ACHN (cell line): ENCODE results near the gene XPO4.

Source experiments
- DNase-seq: peaks from one replicate; pipeline ENCODE4 v3.0.0-alpha.2; 2015
- in situ Hi-C: cut with HindIII; loops from 2 replicates; pipeline ENCODE4 v1.10.0; 2017; ENCODE audit warnings: low sequenced_read_pairs, low pct_ligation_motif_present, low pct_unique_long_range_greater_than_20kb

XPO4 gene

GRCh38 chr13:20808874-20809273 lies 93.7 kb downstream of the XPO4 start:
- in situ Hi-C loops = no loop called here
- no peak for DNase-seq

GRCh38 chr13:20803180-20803965 lies 99.2 kb downstream of the XPO4 start:
- DNase-seq = no peak
- in situ Hi-C loops = no loop called here

GRCh38 chr13:20801707-20802106 lies 100.8 kb downstream of the XPO4 start:
- no peak for DNase-seq

GRCh38 chr13:20799726-20800416 lies 102.7 kb downstream of the XPO4 start:
- in situ Hi-C loops = no loop called here
- no peak for DNase-seq

More at GRCh38 chr13:20801707-20802106, 100.8 kb downstream of the XPO4 start:
- in situ Hi-C loops = no loop called here

- in situ Hi-C loops = no loop called here
These were observed 104.5 kb downstream of the XPO4 start for GRCh38 chr13:20798027-20798426.

GRCh38 chr13:20796791-20797508 lies 105.6 kb downstream of the XPO4 start:
- in situ Hi-C loops = no loop called here
- no peak for DNase-seq

More at GRCh38 chr13:20798027-20798426, 104.5 kb downstream of the XPO4 start:
- no peak for DNase-seq

- no peak for DNase-seq
- in situ Hi-C loops = no loop called here
These were observed 112.9 kb downstream of the XPO4 start for GRCh38 chr13:20789665-20790064.

- no peak for DNase-seq
- in situ Hi-C loops = no loop called here
These were observed 114.2 kb downstream of the XPO4 start for GRCh38 chr13:20788312-20788711.

- DNase-seq = no peak
These were observed 115.4 kb downstream of the XPO4 start for GRCh38 chr13:20787180-20787579.

GRCh38 chr13:20782116-20782708 lies 120.3 kb downstream of the XPO4 start:
- in situ Hi-C loops = no loop called here
- no peak for DNase-seq

More at GRCh38 chr13:20787180-20787579, 115.4 kb downstream of the XPO4 start:
- in situ Hi-C loops = no loop called here

GRCh38 chr13:20780317-20780716 lies 122.2 kb downstream of the XPO4 start:
- in situ Hi-C loops = no loop called here
- DNase-seq = no peak

- in situ Hi-C loops = no loop called here
- no peak for DNase-seq
These were observed 123.1 kb downstream of the XPO4 start for GRCh38 chr13:20779405-20779804.

- DNase-seq = no peak
- in situ Hi-C loops = no loop called here
These were observed 124.2 kb downstream of the XPO4 start for GRCh38 chr13:20778311-20778710.

- in situ Hi-C loops = no loop called here
- no peak for DNase-seq
These were observed 125.8 kb downstream of the XPO4 start for GRCh38 chr13:20776751-20777150.

- in situ Hi-C loops = no loop called here
- no peak for DNase-seq
These were observed 126.6 kb downstream of the XPO4 start for GRCh38 chr13:20775961-20776360.

GRCh38 chr13:20774746-20775145 lies 127.8 kb downstream of the XPO4 start:
- in situ Hi-C loops = no loop called here
- no peak for DNase-seq

- DNase-seq = peak; percentile 91
- in situ Hi-C loops = no loop called here
These were observed 129.1 kb downstream of the XPO4 start, which contains the start of gene EEF1AKMT1 for GRCh38 chr13:20773194-20774080. Gene EEF1AKMT1 (minus strand): TSS chr13:20773961. CDS start chr13:20757598, 16,363 bp downstream.
